ENCODE data around the gene PSME1.

PSME1 gene

GRCh38 chr14:24144451-24144850, 8.5 kb downstream of the PSME1 start:
- Histone ChIP-seq H3K4me3 (ENCODE audit: insufficient read depth, low read length, poor library complexity, severe bottlenecking) (no peak overlapping the region), H3K9ac (ENCODE audit: low read length) (no peak overlapping the region), H3K27me3 (ENCODE audit: low read length) (no peaks in the 10 kb centered on the region), H3F3A (ENCODE audit: insufficient read depth) (peaks cover 15% of the 10 kb centered on the region), H3K27ac (ENCODE audit: low read depth, low read length) (no peak overlapping the region), H3K36me3 (ENCODE audit: low read length) (0 out of 2 replicates have a peak, but pooled peaks cover 6% of the 10 kb centered on the region), H4K20me1 (ENCODE audit: low read depth, low read length) (no peaks in the 10 kb centered on the region), H3K4me2 (ENCODE audit: low read depth, low read length, poor library complexity, severe bottlenecking) (no peak overlapping the region), H2AFZ (ENCODE audit: low read depth, low read length, severe bottlenecking) (no peak overlapping the region), H3K9me2 (replicated peaks; ENCODE audit: insufficient read depth, low read length) (no peaks in the 10 kb centered on the region), H3K9me3 (ENCODE audit: insufficient read depth, low read length) (no peaks in the 10 kb centered on the region), H3K79me2 (ENCODE audit: insufficient read depth, low read length) (peaks cover 38% of the 10 kb centered on the region)
- TF ChIP-seq EZH2phosphoT487 (conservative IDR thresholded peaks at IDR 0.05; ENCODE audit: low read length) (no peak), CTCF (IDR thresholded peaks at IDR 0.05; ENCODE audit: insufficient read depth, low read length, poor library complexity, severe bottlenecking) (no peak)

- Histone ChIP-seq H4K20me1 (ENCODE audit: low read depth, low read length) (no peaks in the 10 kb centered on the region), H3F3A (ENCODE audit: insufficient read depth) (peaks cover 10% of the 10 kb centered on the region; the same call in 1 of the 2 replicates), H3K36me3 (ENCODE audit: low read length) (0 out of 2 replicates have a peak, but pooled peaks cover 6% of the 10 kb centered on the region), H3K9me3 (ENCODE audit: insufficient read depth, low read length) (no peaks in the 10 kb centered on the region), H3K4me3 (ENCODE audit: insufficient read depth, low read length, poor library complexity, severe bottlenecking) (peak overlapping the region; percentile 95), H2AFZ (ENCODE audit: low read depth, low read length, severe bottlenecking) (no peak overlapping the region), H3K27ac (ENCODE audit: low read depth, low read length) (no peak overlapping the region), H3K27me3 (ENCODE audit: low read length) (no peaks in the 10 kb centered on the region), H3K4me2 (ENCODE audit: low read depth, low read length, poor library complexity, severe bottlenecking) (peak overlapping the region; percentile 96), H3K79me2 (ENCODE audit: insufficient read depth, low read length) (peaks cover 34% of the 10 kb centered on the region), H3K9ac (ENCODE audit: low read length) (peak overlapping the region; percentile 91), H3K9me2 (replicated peaks; ENCODE audit: insufficient read depth, low read length) (no peaks in the 10 kb centered on the region)
- no peak for TF ChIP-seq CTCF (IDR thresholded peaks at IDR 0.05; ENCODE audit: insufficient read depth, low read length, poor library complexity, severe bottlenecking)
- TF ChIP-seq EZH2phosphoT487 (conservative IDR thresholded peaks at IDR 0.05; ENCODE audit: low read length) = no peak
These were observed 9.2 kb downstream of the PSME1 start for GRCh38 chr14:24145219-24145618.

GRCh38 chr14:24145690-24146452, 9.9 kb downstream of the PSME1 start:
- TF ChIP-seq CTCF (IDR thresholded peaks at IDR 0.05; ENCODE audit: insufficient read depth, low read length, poor library complexity, severe bottlenecking) (no peak), EZH2phosphoT487 (conservative IDR thresholded peaks at IDR 0.05; ENCODE audit: low read length) (no peak)
- H3K9me3 ChIP-seq (ENCODE audit: insufficient read depth, low read length) = no peaks in the 10 kb centered on the region
- peak overlapping the region; percentile 25 for H2AFZ ChIP-seq (ENCODE audit: low read depth, low read length, severe bottlenecking)
- H4K20me1 ChIP-seq (ENCODE audit: low read depth, low read length) = no peaks in the 10 kb centered on the region
- H3K4me3 ChIP-seq (ENCODE audit: insufficient read depth, low read length, poor library complexity, severe bottlenecking) = peak overlapping the region; percentile 95
- H3K9me2 ChIP-seq (replicated peaks; ENCODE audit: insufficient read depth, low read length) = no peaks in the 10 kb centered on the region
- H3K36me3 ChIP-seq (ENCODE audit: low read length) = 0 out of 2 replicates have a peak, but pooled peaks cover 6% of the 10 kb centered on the region
- peak overlapping the region; percentile 81 for H3K27ac ChIP-seq (ENCODE audit: low read depth, low read length)
- H3K79me2 ChIP-seq (ENCODE audit: insufficient read depth, low read length) = peaks cover 27% of the 10 kb centered on the region
- peak overlapping the region; percentile 91 for H3K9ac ChIP-seq (ENCODE audit: low read length)
- H3K27me3 ChIP-seq (ENCODE audit: low read length) = no peaks in the 10 kb centered on the region
- H3F3A ChIP-seq (ENCODE audit: insufficient read depth) = peaks cover 10% of the 10 kb centered on the region; the same call in 1 of the 2 replicates
- H3K4me2 ChIP-seq (ENCODE audit: low read depth, low read length, poor library complexity, severe bottlenecking) = peak overlapping the region; percentile 96

All from SU-DHL-6 (cell line).